Neural crest cell (in vitro differentiated cells): ENCODE measurements around the gene MAGEA3. TPM values are rescaled to one million over a fixed set of nuclear protein-coding genes. Genes with fewer than 3 reads are reported as not detected.
"Not testable (repeated sequence)": the region's sequence is repeated elsewhere in the genome, so short reads cannot be mapped to it uniquely, and the experiment has no call there.

Source experiments
- DNase-seq: peaks from one replicate; pipeline ENCODE4 v3.0.0; 2021; ENCODE audit warnings: low read depth, mixed read lengths, low spot score
- H3K27ac Mint-ChIP-seq: one replicate; pipeline ENCODE4 v1.8.0; 2021; ENCODE audit warnings: mild to moderate bottlenecking, mixed read lengths; ENCODE audit not compliant: unreplicated experiment
- H3K27me3 Mint-ChIP-seq: 2 replicates; pipeline ENCODE4 v1.8.0; 2021; ENCODE audit warnings: low read depth, mild to moderate bottlenecking, mixed read lengths
- H3K36me3 Mint-ChIP-seq: 2 replicates; pipeline ENCODE4 v1.8.0; 2021; ENCODE audit warnings: low read depth, mild to moderate bottlenecking, mixed read lengths
- H3K4me1 Mint-ChIP-seq: 2 replicates; pipeline ENCODE4 v1.8.0; 2021; ENCODE audit warnings: mixed read lengths
- H3K4me3 Mint-ChIP-seq: one replicate; pipeline ENCODE4 v1.8.0; 2021; ENCODE audit warnings: mild to moderate bottlenecking, mixed read lengths
- H3K9me3 Mint-ChIP-seq: 2 replicates; pipeline ENCODE4 v1.8.0; 2021; ENCODE audit warnings: mixed read lengths
- CTCF ChIP-seq: fragments of 200-600 bp; sonication (generic); conservative IDR thresholded peaks from 2 replicates; pipeline ENCODE4 v1.5.0; 2021; ENCODE audit warnings: antibody characterized with exemption, mild to moderate bottlenecking
- total RNA-seq: library from RNA; stranded (reverse); gene quantifications from 2 replicates; pipeline ENCODE4 v1.2.1, GENCODE V29; 2021

The MAGEA3 gene
- total RNA-seq, 1 donor from 2014 or later: not detected

- H3K4me1 Mint-ChIP-seq: no peaks in the 10 kb centered on the region
- TF ChIP-seq CTCF: no peak
- DNase-seq: no peak
- no peak overlapping the region for H3K4me3 Mint-ChIP-seq
- H3K27ac Mint-ChIP-seq: no peak overlapping the region
- H3K9me3 Mint-ChIP-seq: peaks cover 7% of the 10 kb centered on the region
- H3K27me3 Mint-ChIP-seq: peaks cover 8% of the 10 kb centered on the region
- no peaks in the 10 kb centered on the region for H3K36me3 Mint-ChIP-seq
Measured at GRCh38 chrX:152663086-152663485, 35.5 kb upstream of the MAGEA3 start.

GRCh38 chrX:152674135-152674534 is 24.5 kb upstream of the MAGEA3 start:
- no peak for DNase-seq
- no peaks in the 10 kb centered on the region for H3K9me3 Mint-ChIP-seq
- no peak for TF ChIP-seq CTCF
- H3K36me3 Mint-ChIP-seq: no peaks in the 10 kb centered on the region
- no peaks in the 10 kb centered on the region for H3K4me1 Mint-ChIP-seq
- H3K27ac Mint-ChIP-seq: no peak overlapping the region
- H3K27me3 Mint-ChIP-seq: peaks cover 30% of the 10 kb centered on the region
- no peak overlapping the region for H3K4me3 Mint-ChIP-seq

GRCh38 chrX:152674652-152675051 is 23.9 kb upstream of the MAGEA3 start:
- H3K27me3 Mint-ChIP-seq: peaks cover 30% of the 10 kb centered on the region
- not testable (repeated sequence) for DNase-seq, H3K36me3 Mint-ChIP-seq, H3K4me3 Mint-ChIP-seq, H3K27ac Mint-ChIP-seq, H3K4me1 Mint-ChIP-seq, H3K9me3 Mint-ChIP-seq

GRCh38 chrX:152681012-152681411 is 17.6 kb upstream of the MAGEA3 start:
- H3K27me3 Mint-ChIP-seq: peaks cover 17% of the 10 kb centered on the region
- not testable (repeated sequence) for H3K27ac Mint-ChIP-seq, H3K9me3 Mint-ChIP-seq, H3K36me3 Mint-ChIP-seq, H3K4me1 Mint-ChIP-seq, H3K4me3 Mint-ChIP-seq, DNase-seq

- H3K9me3 Mint-ChIP-seq, H3K27me3 Mint-ChIP-seq, H3K4me3 Mint-ChIP-seq, H3K27ac Mint-ChIP-seq, DNase-seq, H3K4me1 Mint-ChIP-seq, H3K36me3 Mint-ChIP-seq: not testable (repeated sequence)
Measured at GRCh38 chrX:152700390-152700789, 1.8 kb downstream of the MAGEA3 start.

- not testable (repeated sequence) for H3K4me1 Mint-ChIP-seq, H3K27me3 Mint-ChIP-seq, H3K27ac Mint-ChIP-seq, H3K4me3 Mint-ChIP-seq, DNase-seq, H3K36me3 Mint-ChIP-seq, H3K9me3 Mint-ChIP-seq
Measured at GRCh38 chrX:152706500-152706899, 7.9 kb downstream of the MAGEA3 start.

GRCh38 chrX:152709173-152709572 is 10.6 kb downstream of the MAGEA3 start, which contains the start of gene CSAG2:
CSAG2 (minus strand) TSS chrX:152709273; CDS start chrX:152709112, 161 bp downstream.
- H3K27ac Mint-ChIP-seq, H3K36me3 Mint-ChIP-seq, H3K27me3 Mint-ChIP-seq, H3K9me3 Mint-ChIP-seq, H3K4me3 Mint-ChIP-seq, H3K4me1 Mint-ChIP-seq, DNase-seq: not testable (repeated sequence)

GRCh38 chrX:152713195-152713594 is 14.6 kb downstream of the MAGEA3 start:
- DNase-seq, H3K9me3 Mint-ChIP-seq, H3K4me3 Mint-ChIP-seq, H3K36me3 Mint-ChIP-seq, H3K27ac Mint-ChIP-seq, H3K4me1 Mint-ChIP-seq, H3K27me3 Mint-ChIP-seq: not testable (repeated sequence)

GRCh38 chrX:152713815-152714787 is 15.5 kb downstream of the MAGEA3 start, which contains the start of gene MAGEA2B:
MAGEA2B (plus strand) TSS chrX:152714628; CDS start chrX:152717107, 2,479 bp downstream.
- not testable (repeated sequence) for H3K9me3 Mint-ChIP-seq, DNase-seq, H3K36me3 Mint-ChIP-seq, H3K4me1 Mint-ChIP-seq, H3K4me3 Mint-ChIP-seq, H3K27ac Mint-ChIP-seq, H3K27me3 Mint-ChIP-seq
